MM.1S (cell line): Measurements from ENCODE around the gene TSPEAR.

Experiments used
- DNase-seq: peaks from one replicate; pipeline ENCODE4 v3.0.0-alpha.2; 2015
- H2AFZ ChIP-seq: fragments of 300-600 bp; sonication (generic); 2 replicates; pipeline ENCODE4 v1.6.0; 2016; ENCODE audit warnings: antibody characterized with exemption, low read length
- H3F3A ChIP-seq: fragments of 300-600 bp; sonication (generic); 2 replicates; pipeline ENCODE4 v1.6.1; 2016; ENCODE audit warnings: mild to moderate bottlenecking, antibody characterized with exemption, low read length, moderate library complexity, mixed read lengths; ENCODE audit not compliant: insufficient read depth
- H3K27ac ChIP-seq: fragments of 300-600 bp; sonication (generic); 2 replicates; pipeline ENCODE4 v1.5.1; 2016; ENCODE audit warnings: mild to moderate bottlenecking, low read length
- H3K27me3 ChIP-seq: fragments of 300-600 bp; sonication (generic); replicated peaks from 2 replicates; pipeline ENCODE4 v1.6.0; 2016; ENCODE audit warnings: low read length; ENCODE audit not compliant: insufficient read depth
- H3K36me3 ChIP-seq: fragments of 300-600 bp; sonication (generic); replicated peaks from 2 replicates; pipeline ENCODE4 v1.6.1; 2016; ENCODE audit warnings: mild to moderate bottlenecking, low read length, mixed read lengths; ENCODE audit not compliant: insufficient read depth
- H3K4me1 ChIP-seq: fragments of 300-600 bp; sonication (generic); 2 replicates; pipeline ENCODE4 v1.6.1; 2016; ENCODE audit warnings: low read length, mixed read lengths
- H3K4me2 ChIP-seq: fragments of 300-600 bp; sonication (generic); 2 replicates; pipeline ENCODE4 v1.6.0; 2016; ENCODE audit warnings: low read depth, low read length
- H3K4me3 ChIP-seq: fragments of 300-600 bp; sonication (generic); 2 replicates; pipeline ENCODE4 v1.5.1; 2016; ENCODE audit warnings: low read length, mixed read lengths
- H3K79me2 ChIP-seq: fragments of 300-600 bp; sonication (generic); 2 replicates; pipeline ENCODE4 v1.6.1; 2016; ENCODE audit warnings: mixed run types, low read length, mixed read lengths
- H3K9ac ChIP-seq: fragments of 300-600 bp; sonication (generic); 2 replicates; pipeline ENCODE4 v1.6.1; 2016; ENCODE audit warnings: low read length, mixed read lengths
- H3K9me2 ChIP-seq: fragments of 300-600 bp; sonication (generic); replicated peaks from 2 replicates; pipeline ENCODE4 v1.6.1; 2016; ENCODE audit warnings: mild to moderate bottlenecking, low read length, mixed read lengths; ENCODE audit not compliant: insufficient read depth
- H3K9me3 ChIP-seq: fragments of 300-600 bp; sonication (generic); replicated peaks from 2 replicates; pipeline ENCODE4 v1.6.1; 2016; ENCODE audit warnings: mild to moderate bottlenecking, low read length, mixed read lengths; ENCODE audit not compliant: insufficient read depth
- H4K20me1 ChIP-seq: fragments of 300-600 bp; sonication (generic); 2 replicates; pipeline ENCODE4 v1.6.1; 2016; ENCODE audit warnings: mild to moderate bottlenecking, low read length, moderate library complexity, mixed read lengths; ENCODE audit not compliant: insufficient read depth
- EZH2 ChIP-seq: fragments of 300-600 bp; sonication (generic); optimal IDR thresholded peaks from 2 replicates; pipeline ENCODE3; 2017; ENCODE audit warnings: low read depth, mild to moderate bottlenecking, antibody characterized with exemption, low read length, mixed read lengths
- EZH2phosphoT487 ChIP-seq: fragments of 300-600 bp; sonication (generic); IDR thresholded peaks from 2 replicates; pipeline ENCODE4 v1.6.1; 2018; ENCODE audit warnings: antibody characterized with exemption, low read length
- TF ChIP-seq, protein P1 (sequence below): fragments of 300-600 bp; sonication (generic); IDR thresholded peaks from 2 replicates; pipeline ENCODE4 v1.5.1; 2016; ENCODE audit warnings: antibody characterized with exemption, low read length, mixed read lengths

Gene TSPEAR

DNA sequence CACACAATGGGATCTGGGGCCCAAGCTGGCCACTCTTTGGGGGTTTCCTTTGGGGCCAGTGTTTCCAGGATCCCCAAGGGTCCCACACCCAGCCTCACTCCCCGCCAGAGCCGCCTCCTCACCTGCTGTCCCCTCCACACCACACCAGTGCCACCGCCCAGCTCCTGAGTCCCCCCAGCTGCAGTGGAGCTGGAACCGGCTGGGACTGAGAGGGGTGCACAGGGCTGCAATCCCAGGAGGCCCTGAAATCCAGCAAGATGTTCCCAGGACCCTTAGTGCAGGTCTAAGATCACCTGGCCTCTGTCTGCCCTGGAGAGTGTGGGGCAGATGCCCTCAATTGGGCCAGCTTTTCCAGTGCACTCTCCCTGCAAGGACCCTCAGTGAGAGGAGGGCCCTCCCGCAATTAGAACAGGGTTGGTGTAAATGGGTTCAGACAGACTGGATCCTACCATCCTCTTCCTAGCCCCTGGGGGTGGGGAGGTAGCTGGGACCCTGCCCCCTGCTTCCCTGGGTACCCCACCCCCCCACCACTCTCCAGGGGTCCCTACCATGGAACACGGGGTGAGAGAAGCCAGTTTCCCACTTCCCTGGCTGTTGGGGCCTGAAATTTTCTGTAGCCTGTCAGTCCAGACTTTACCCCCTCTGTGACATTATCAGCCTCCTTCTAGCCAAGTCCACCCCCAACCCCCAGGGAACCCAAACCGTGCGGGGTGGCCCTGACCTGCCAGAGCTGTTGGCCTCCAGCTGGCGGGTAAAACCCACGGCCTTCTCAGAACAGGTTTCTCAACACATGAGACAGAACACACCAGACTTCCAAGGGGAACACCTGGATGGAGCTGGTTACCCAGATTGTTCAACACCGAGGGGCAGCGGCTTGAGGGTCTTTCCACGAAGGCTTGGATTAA, 7.4 kb downstream of the TSPEAR start:
- Histone ChIP-seq H3K4me2 (no peak overlapping the region), H3K36me3 (no peaks in the 10 kb centered on the region), H3K9me2 (no peaks in the 10 kb centered on the region), H2AFZ (no peak overlapping the region), H3K79me2 (no peaks in the 10 kb centered on the region), H3K9ac (no peak overlapping the region), H3F3A (no peaks in the 10 kb centered on the region), H3K4me1 (no peaks in the 10 kb centered on the region), H3K27me3 (peaks cover 89% of the 10 kb centered on the region), H3K9me3 (no peaks in the 10 kb centered on the region), H3K27ac (no peak overlapping the region), H3K4me3 (no peak overlapping the region), H4K20me1 (no peaks in the 10 kb centered on the region)
- TF ChIP-seq EZH2: no peak
- TF ChIP-seq, protein P1, sequence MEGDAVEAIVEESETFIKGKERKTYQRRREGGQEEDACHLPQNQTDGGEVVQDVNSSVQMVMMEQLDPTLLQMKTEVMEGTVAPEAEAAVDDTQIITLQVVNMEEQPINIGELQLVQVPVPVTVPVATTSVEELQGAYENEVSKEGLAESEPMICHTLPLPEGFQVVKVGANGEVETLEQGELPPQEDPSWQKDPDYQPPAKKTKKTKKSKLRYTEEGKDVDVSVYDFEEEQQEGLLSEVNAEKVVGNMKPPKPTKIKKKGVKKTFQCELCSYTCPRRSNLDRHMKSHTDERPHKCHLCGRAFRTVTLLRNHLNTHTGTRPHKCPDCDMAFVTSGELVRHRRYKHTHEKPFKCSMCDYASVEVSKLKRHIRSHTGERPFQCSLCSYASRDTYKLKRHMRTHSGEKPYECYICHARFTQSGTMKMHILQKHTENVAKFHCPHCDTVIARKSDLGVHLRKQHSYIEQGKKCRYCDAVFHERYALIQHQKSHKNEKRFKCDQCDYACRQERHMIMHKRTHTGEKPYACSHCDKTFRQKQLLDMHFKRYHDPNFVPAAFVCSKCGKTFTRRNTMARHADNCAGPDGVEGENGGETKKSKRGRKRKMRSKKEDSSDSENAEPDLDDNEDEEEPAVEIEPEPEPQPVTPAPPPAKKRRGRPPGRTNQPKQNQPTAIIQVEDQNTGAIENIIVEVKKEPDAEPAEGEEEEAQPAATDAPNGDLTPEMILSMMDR: no peak
- TF ChIP-seq EZH2phosphoT487: no peak
- no peak for DNase-seq

DNA sequence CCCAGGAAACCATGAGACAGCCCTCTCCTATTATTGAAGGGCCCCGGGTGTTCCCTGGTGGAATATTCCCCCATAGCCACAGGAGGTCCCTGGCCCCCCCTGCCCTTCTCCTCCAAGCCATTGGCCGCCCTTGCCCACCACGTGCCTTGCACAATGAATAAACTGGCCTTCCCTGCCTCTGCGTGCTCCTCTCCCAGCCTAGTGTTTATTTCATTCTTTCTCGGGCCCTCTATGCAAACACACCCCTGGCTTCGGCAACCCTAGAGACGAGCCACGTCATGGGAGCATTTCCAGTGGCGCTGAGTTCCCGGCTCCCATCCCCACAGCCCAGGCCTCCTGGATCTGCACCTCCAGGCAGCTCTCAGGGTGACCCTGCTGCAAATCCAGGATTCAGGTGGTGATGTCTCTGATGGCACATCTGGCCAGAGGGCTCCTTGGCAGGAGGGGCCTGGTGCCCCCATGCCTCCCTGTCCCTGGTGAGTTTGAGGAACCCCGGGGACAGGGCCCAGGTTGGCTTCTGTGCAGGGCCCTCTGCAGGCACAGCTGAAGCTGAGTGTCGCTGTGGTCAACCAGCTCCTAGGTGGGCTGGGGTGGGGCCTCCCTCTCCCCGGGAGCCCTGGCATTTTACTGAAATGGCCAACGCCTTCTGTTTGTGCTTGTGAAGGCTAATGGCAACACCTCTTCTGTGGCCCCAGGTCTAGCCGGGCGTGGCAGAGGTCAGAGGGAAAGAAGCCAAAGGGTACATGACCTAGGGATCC, 8.2 kb downstream of the TSPEAR start:
- no peak for DNase-seq
- Histone ChIP-seq H3K4me1 (no peaks in the 10 kb centered on the region), H3K9ac (no peak overlapping the region), H3F3A (no peaks in the 10 kb centered on the region), H2AFZ (no peak overlapping the region), H3K27ac (no peak overlapping the region), H3K9me3 (no peaks in the 10 kb centered on the region), H3K4me3 (no peak overlapping the region), H3K36me3 (no peaks in the 10 kb centered on the region), H3K9me2 (no peaks in the 10 kb centered on the region), H3K27me3 (peaks cover 89% of the 10 kb centered on the region), H3K79me2 (no peaks in the 10 kb centered on the region), H4K20me1 (no peaks in the 10 kb centered on the region), H3K4me2 (no peak overlapping the region)
- TF ChIP-seq, protein P1: no peak
- no peak for TF ChIP-seq EZH2phosphoT487
- no peak for TF ChIP-seq EZH2

DNA sequence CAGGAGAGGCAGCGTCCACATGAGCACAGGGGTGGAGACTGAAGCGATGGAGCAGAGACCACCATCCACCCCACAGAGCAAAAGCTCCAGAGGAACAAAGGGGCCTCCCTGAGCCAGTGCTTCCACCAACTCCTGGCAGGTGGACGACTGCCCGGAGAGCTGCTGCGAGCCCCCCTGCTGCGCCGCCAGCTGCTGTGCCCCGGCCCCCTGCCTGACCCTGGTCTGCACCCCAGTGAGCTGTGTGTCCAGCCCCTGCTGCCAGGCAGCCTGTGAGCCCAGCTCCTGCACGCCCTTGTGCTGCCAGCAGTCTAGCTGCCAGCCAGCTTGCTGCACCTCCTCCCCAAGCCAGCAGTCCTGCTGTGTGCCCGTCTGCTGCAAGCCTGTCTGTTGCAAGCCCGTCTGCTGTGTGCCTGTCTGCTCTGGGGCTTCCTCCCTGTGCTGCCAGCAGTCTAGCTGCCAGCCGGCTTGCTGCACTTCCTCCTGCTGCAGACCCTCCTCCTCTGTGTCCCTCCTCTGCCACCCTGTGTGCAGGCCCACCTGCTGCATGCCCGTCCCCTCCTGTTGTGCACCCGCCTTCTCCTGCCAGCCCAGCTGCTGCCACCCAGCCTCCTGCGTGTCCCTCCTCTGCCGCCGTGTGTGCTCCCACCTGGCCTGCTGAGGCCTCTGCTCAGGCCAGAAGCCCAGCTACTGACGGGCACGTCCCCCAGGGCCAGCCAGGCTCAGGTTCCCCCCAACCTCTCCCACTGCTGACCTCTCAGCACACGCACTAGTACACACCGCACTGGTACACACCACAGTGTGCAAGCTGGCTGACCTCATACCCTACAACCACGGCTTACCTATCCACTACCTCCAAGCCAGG, 9.0 kb downstream of the TSPEAR start:
- H3K4me1 ChIP-seq: no peaks in the 10 kb centered on the region
- no peaks in the 10 kb centered on the region for H3K79me2 ChIP-seq
- no peaks in the 10 kb centered on the region for H3K36me3 ChIP-seq
- TF ChIP-seq EZH2phosphoT487: no peak
- TF ChIP-seq, protein P1: no peak
- no peak for TF ChIP-seq EZH2
- H2AFZ ChIP-seq: no peak overlapping the region
- H3K9me3 ChIP-seq: no peaks in the 10 kb centered on the region
- H4K20me1 ChIP-seq: no peaks in the 10 kb centered on the region
- H3K9me2 ChIP-seq: no peaks in the 10 kb centered on the region
- no peak overlapping the region for H3K27ac ChIP-seq
- H3K4me2 ChIP-seq: no peak overlapping the region
- H3K4me3 ChIP-seq: no peak overlapping the region
- H3K9ac ChIP-seq: no peak overlapping the region
- H3K27me3 ChIP-seq: peaks cover 90% of the 10 kb centered on the region
- no peak for DNase-seq
- H3F3A ChIP-seq: no peaks in the 10 kb centered on the region
